Lower lobe of right lung (tissue), 2 donors: ENCODE data around the gene ABCA1. TPM values are rescaled to one million over a fixed set of nuclear protein-coding genes. Genes with fewer than 3 reads are reported as not detected.
A peak's percentile ranks its signal among the peaks of the same experiment; 100 is the strongest.
"Not testable (repeated sequence)": the region's sequence is repeated elsewhere in the genome, so short reads cannot be mapped to it uniquely, and the experiment has no call there.

Experiments used
- ATAC-seq, 2 donors: fragments of 200-7000 bp; cut with Tn5 transposase; one replicate each; pipeline ENCODE4 v1.9.1; 2020 to 2022; ENCODE audit warnings: mild to moderate bottlenecking in 2 of 2, moderate library complexity in 2 of 2
- DNase-seq: peaks from one replicate; pipeline ENCODE4 v3.0.0-alpha.2; 2020
- H3K27ac ChIP-seq: fragments of 200-600 bp; one replicate; pipeline ENCODE4 v1.8.0; 2022
- H3K27me3 ChIP-seq: fragments of 200-600 bp; one replicate; pipeline ENCODE4 v1.8.0; 2022; ENCODE audit warnings: low read depth
- H3K36me3 ChIP-seq: fragments of 200-600 bp; one replicate; pipeline ENCODE4 v1.8.0; 2022; ENCODE audit warnings: mild to moderate bottlenecking
- H3K4me1 ChIP-seq: fragments of 200-600 bp; one replicate; pipeline ENCODE4 v1.8.0; 2022
- H3K4me3 ChIP-seq: fragments of 200-600 bp; one replicate; pipeline ENCODE4 v1.8.0; 2022; ENCODE audit warnings: mild to moderate bottlenecking
- H3K9me3 ChIP-seq: fragments of 200-600 bp; one replicate; pipeline ENCODE4 v1.8.0; 2022
- intact Hi-C: fragments of 100-400 bp; cut with DNase I; formaldehyde crosslinking; loops from one replicate; pipeline ENCODE4 v1.11.0; 2022
- total RNA-seq: library from RNA; stranded (reverse); fragmentation: NEBNext Ultra II Directional; extraction: Animal tissue kit (Norgen Biotek cat#: 25700); gene quantifications from one replicate; pipeline ENCODE4 v1.2.1, GENCODE V29; 2021
- TF ChIP-seq, protein P1 (sequence below): fragments of 200-600 bp; IDR thresholded peaks from one replicate; pipeline ENCODE4 v1.8.0; 2022; ENCODE audit warnings: antibody characterized with exemption, mild to moderate bottlenecking
- donor health status: DM: no; HTN: yes; CAD: no; lungs with severe emphysema.

Gene ABCA1
- total RNA-seq, 1 donor from 2014 or later: 46.8 TPM

DNA sequence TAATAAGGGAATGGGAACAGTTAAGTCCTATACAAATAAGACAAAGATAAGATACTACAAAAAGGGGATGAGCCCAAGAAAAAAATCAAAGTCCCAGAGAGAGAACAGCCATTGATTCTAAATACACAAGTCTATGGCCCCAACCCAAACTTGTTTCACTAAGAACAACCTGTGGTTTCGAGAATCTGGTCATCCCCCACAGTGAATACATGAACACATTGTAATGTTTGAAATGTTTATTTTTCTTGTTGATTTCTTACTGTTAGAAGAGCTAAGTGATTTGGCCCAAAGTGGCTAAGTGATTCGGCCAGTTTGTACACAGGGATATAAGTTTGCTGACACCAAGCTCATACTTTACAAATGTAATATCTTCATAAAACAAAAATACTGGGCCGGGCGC lies 3.3 kb upstream of the ABCA1 start:
- TF ChIP-seq, protein P1, sequence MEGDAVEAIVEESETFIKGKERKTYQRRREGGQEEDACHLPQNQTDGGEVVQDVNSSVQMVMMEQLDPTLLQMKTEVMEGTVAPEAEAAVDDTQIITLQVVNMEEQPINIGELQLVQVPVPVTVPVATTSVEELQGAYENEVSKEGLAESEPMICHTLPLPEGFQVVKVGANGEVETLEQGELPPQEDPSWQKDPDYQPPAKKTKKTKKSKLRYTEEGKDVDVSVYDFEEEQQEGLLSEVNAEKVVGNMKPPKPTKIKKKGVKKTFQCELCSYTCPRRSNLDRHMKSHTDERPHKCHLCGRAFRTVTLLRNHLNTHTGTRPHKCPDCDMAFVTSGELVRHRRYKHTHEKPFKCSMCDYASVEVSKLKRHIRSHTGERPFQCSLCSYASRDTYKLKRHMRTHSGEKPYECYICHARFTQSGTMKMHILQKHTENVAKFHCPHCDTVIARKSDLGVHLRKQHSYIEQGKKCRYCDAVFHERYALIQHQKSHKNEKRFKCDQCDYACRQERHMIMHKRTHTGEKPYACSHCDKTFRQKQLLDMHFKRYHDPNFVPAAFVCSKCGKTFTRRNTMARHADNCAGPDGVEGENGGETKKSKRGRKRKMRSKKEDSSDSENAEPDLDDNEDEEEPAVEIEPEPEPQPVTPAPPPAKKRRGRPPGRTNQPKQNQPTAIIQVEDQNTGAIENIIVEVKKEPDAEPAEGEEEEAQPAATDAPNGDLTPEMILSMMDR: no peak
- Histone ChIP-seq H3K27me3 (no peaks in the 10 kb centered on the region), H3K9me3 (no peaks in the 10 kb centered on the region), H3K4me1 (peaks cover 13% of the 10 kb centered on the region), H3K4me3 (no peak overlapping the region), H3K27ac (no peak overlapping the region), H3K36me3 (no peaks in the 10 kb centered on the region)
- ATAC-seq (no peak), DNase-seq (no peak)
- intact Hi-C loops: no loop called here

DNA sequence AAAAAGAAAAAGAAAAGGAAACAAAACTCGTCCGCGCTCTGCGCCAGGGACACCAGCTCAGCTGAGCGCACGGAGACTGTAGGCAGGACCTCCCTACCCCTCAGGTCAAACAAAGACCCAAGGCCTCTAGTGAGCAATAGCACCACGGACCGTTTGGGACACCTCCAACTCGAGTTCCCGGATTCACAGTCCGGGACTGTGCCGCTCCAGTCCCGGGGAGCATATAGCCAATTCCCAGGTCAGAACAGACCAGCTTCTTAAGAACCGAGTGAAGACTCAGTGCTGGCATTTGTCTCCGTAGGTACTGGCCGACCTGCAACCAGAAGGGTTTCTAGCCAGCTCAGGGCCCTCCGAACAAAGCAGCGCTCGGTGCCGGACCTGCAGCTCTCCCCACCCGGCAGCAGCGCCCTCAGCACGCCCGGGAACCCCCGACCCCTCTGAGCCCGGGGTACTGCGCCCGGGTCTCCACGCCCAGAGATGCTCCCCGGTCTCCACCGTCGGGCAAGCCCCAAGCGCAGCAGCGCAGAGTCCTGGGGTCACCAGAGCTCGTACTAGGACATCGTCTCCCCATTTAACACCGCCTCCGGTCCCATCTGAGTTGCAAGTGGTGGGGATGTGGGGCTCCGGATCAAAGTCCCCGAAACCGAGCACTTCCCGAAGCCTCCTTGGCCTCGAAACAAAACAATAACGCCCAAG lies 591 bp downstream of the ABCA1 start:
- TF ChIP-seq, protein P1: no peak
- H3K27ac ChIP-seq: peak overlapping the region; percentile 89
- ATAC-seq (peak; percentile 58), DNase-seq (peak; percentile 50)
- intact Hi-C loops: no loop called here
- H3K4me1 ChIP-seq: peaks cover 43% of the 10 kb centered on the region
- no peaks in the 10 kb centered on the region for H3K9me3 ChIP-seq
- no peaks in the 10 kb centered on the region for H3K36me3 ChIP-seq
- H3K4me3 ChIP-seq: peak overlapping the region; percentile 95
- H3K27me3 ChIP-seq: no peaks in the 10 kb centered on the region

DNA sequence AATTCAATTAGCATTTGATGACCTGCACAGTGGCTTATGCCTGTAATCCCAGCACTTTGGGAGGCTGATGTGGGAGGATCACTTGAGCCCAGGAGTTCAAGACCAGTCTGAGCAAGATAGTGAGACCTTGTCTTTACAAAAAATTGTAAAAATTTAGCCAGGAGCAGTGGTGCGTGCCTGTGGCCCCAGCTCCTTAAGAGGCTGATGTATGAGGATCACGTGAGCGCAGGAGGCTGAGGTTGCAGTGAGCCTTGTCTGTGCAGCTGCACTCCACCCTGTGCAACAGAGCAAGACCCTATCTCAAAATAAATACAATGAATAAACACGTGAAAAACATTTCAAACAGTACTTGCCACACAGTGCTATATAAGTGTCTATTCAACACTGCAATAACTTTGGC lies 4.2 kb downstream of the ABCA1 start:
- Histone ChIP-seq H3K4me3 (peak overlapping the region; percentile 6), H3K4me1 (peaks cover 70% of the 10 kb centered on the region), H3K27me3 (no peaks in the 10 kb centered on the region), H3K36me3 (no peaks in the 10 kb centered on the region), H3K9me3 (no peaks in the 10 kb centered on the region), H3K27ac (no peak overlapping the region)
- no peak for ATAC-seq
- intact Hi-C loops: no loop called here
- TF ChIP-seq, protein P1: no peak
- DNase-seq: no peak

DNA sequence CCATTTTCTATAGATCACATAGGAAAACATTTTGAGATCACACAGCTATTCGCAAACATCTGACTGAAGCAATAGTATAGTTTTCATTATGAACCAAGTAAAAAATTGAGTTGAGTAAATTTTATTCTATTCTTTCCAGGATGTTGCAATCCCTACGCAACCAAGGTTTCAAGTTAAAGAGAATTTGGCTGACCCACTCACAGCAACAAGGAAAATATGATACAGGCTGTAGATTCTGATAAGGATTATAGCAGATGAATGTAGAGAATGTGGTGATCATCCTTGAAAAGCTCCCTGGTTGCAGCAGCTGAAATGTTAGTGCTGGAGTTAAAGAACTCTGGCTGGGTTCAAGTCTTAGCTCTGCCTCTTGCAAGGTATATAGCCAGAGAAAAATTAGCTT lies 4.7 kb downstream of the ABCA1 start:
- intact Hi-C loops: no loop called here
- peak overlapping the region; percentile 6 for H3K4me3 ChIP-seq
- H3K27ac ChIP-seq: no peak overlapping the region
- H3K36me3 ChIP-seq: no peaks in the 10 kb centered on the region
- DNase-seq (no peak), ATAC-seq (no peak)
- H3K27me3 ChIP-seq: no peaks in the 10 kb centered on the region
- H3K9me3 ChIP-seq: no peaks in the 10 kb centered on the region
- TF ChIP-seq, protein P1: no peak
- H3K4me1 ChIP-seq: peaks cover 67% of the 10 kb centered on the region

DNA sequence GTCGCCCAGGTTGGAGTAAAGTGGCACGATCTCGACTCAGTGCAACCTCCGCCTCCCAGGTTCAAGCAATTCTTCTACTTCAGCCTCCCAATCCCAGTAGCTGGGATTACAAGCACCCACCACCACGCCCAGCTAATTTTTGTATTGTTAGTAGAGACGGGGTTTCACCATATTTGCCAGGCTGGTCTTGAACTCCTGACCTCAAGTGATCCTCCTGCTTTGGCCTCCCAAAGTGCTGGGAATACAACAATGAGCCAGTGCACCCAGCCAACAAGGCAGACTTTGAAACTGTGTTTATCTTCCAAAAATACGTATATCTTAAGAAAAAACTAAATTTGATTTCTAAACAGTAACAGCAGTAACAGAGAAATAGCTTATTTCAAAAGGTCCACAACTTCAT lies 5.2 kb downstream of the ABCA1 start:
- H3K9me3 ChIP-seq, DNase-seq, intact Hi-C loops, H3K36me3 ChIP-seq, H3K27ac ChIP-seq, H3K27me3 ChIP-seq, ATAC-seq: not testable (repeated sequence)
- H3K4me1 ChIP-seq: peaks cover 65% of the 10 kb centered on the region
- peak overlapping the region; percentile 6 for H3K4me3 ChIP-seq

DNA sequence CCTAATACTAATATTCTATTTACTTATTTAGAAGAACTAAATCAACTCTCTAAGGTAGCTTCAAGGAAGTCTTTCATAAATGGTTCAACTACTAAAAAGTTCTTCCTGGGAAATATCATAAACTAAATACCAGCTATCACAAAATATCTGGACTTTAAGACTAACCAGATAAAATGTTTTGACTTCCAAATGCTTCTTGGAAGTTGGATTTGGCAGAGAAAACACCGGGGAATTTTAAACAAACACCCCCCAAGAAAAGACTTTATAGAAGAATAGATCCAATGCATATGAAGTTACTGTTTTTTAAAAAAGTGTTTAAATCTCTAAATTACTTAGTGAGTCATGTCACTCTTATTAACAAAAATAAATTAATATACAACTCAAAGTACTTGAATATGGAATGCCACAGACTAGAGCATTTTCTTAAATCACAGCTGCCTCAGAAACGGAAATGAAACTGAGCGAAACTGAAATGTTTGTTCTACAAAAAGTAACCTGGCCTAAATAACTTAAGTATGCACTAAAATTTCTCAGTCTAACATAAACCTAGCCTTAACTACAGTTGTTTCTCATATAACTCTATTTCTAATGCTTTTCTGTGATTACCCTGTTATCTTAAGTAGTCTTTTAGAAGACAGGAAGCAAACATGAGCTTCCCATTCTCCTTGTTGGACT lies 6.8 kb downstream of the ABCA1 start:
- H3K9me3 ChIP-seq: no peaks in the 10 kb centered on the region
- H3K27me3 ChIP-seq: no peaks in the 10 kb centered on the region
- H3K36me3 ChIP-seq: no peaks in the 10 kb centered on the region
- TF ChIP-seq, protein P1: no peak
- no peak overlapping the region for H3K4me3 ChIP-seq
- ATAC-seq (no peak), DNase-seq (no peak)
- H3K4me1 ChIP-seq: peaks cover 60% of the 10 kb centered on the region
- intact Hi-C loops: no loop called here
- H3K27ac ChIP-seq: no peak overlapping the region
